ENCODE results near the gene ASB6.

The ASB6 gene

DNA sequence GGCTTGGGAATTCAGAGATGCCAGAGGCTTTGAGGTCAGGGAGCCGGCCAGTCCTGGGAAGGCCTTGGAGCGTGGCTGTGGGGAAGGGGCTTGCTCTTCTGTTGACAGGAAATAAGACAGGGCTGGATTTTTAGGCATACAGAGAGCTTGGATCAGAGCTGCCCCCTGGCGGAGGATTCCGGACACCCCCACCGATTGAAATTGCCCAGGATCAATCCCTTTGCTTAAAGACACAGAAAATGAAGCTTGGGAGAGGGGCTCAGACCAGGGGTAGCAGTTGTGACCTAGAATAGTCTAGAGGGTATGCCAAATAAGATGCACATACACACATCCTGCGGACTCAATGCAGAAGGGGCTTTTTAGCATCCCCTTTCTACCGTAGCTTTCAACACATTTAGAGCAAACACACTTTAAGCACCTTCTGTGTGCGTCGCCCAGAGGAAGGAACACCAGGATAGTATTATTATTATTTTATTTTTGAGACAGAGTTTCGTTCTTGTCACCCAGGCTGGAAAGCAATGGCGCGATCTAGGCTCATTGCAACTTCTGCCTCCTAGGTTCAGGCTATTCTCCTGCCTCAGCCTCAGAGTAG is 17.7 kb downstream of the ASB6 start:
- no peak for DNase-seq

DNA sequence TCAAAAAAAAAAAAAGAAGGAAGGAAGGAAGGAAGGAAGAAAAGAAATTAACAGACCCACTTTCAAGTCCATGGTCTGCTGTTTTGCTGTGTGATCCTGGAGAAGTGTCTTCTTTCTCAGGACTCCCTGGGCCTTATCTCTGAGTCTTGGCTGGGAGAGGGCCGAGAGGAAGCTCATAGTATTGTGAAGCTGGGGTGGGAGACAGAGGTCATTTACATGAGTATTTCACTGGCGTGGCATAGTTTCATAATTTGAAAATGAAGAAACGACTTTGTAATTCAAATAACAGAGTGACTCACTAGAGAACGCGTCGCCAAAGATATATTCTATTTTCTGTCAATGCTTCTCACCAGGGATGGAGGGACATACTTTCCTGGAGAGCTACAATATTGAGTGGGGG is 18.6 kb downstream of the ASB6 start:
- no peak for DNase-seq

DNA sequence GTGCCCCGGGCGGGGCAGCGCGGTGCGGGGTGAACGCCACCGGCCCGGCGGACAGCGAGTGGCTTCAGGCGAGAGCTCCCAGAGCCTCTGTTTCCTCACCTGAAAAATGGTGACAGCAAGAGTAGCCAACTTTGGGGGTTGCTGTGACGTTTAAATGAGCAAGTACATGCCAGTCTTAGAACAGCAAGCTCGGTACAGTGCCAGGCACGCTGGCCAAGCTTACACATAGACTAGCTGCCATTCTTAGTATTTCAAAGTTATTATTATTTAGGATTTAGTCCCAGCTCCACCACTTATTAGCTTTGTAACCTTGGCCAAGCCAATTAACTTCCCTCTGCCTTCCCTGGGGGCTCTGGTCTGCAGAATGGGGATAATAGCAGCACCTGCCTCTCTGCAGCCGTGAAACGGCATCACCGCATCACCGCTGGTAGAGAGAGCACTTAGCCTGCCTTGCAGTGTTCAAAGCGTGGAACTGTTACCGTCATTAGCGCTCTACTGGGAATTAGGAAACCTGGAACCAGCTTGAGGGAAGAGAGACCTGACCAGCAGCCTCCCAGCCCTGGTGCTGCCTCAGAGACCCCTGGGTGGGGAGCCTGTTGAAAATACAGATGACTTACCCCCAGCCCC is 21.2 kb downstream of the ASB6 start, which contains the start of gene C9orf50:
C9orf50 (minus strand) TSS at position 433 of the 627 bp plus-strand sequence. CDS start 527 bp downstream, outside the sequence.
- no peak for DNase-seq

DNA sequence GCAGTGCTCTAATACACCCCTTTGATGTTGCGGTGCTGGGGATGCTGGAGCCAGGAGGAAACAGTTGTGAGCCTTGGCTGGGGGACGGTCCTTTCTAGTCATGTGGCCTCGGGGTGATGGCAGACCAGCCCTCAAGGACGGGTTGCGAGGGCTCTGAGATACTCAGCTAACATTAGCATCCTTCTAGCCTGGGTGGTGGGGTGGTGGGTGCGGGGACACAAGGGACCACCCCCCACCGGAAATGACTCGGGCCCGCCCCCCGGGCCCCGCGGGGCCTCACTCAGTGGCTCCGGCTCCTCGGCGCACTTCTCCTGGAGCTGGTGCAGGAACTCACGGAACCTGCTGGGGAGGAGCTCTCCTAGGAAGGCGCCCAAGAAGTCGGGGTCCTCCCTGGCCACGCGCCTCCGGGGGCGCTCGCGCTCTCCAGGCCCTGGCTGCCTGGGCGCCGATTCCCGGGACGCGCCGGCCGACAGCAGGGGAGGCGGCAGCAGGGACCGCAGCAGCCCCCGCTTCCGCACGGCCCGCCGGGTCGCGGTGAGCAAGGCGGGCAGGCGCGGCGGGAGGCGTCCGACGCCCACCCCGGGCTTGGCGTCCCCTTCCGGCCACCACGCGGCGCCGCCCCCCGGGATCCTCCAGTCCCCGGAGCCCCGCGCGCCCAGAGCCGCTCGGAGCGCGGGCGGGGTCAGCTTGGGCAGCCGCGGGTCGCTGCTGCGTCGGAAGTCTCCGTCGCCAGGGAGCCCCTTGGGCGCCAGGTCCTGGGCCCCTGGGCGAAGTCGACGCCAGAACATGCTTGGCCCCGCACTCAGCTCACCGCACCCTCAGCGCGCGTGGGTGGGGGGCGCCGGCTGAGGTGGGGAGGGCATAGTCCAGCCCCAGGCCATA is 21.9 kb downstream of the ASB6 start:
- no peak for DNase-seq

DNA sequence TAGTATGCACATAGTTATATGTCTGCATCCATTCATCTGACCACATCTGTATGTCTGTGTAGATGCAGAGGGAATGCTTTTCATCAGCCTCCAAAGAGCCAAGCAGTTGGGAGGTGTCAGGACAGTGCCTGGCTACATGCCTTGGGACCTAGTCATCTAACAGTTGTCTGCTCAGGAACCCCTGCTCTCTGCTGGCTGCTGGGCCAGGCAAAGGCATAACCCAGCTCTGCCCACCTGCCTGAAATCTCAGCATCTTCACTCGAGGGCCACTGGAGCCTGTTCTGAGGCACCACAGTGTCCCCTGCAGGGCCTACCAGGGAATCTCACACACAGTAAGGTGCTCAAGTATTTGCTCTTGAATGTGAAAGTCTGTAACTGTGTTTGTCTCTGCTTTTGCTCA is 24.8 kb downstream of the ASB6 start:
- no peak for DNase-seq

DNA sequence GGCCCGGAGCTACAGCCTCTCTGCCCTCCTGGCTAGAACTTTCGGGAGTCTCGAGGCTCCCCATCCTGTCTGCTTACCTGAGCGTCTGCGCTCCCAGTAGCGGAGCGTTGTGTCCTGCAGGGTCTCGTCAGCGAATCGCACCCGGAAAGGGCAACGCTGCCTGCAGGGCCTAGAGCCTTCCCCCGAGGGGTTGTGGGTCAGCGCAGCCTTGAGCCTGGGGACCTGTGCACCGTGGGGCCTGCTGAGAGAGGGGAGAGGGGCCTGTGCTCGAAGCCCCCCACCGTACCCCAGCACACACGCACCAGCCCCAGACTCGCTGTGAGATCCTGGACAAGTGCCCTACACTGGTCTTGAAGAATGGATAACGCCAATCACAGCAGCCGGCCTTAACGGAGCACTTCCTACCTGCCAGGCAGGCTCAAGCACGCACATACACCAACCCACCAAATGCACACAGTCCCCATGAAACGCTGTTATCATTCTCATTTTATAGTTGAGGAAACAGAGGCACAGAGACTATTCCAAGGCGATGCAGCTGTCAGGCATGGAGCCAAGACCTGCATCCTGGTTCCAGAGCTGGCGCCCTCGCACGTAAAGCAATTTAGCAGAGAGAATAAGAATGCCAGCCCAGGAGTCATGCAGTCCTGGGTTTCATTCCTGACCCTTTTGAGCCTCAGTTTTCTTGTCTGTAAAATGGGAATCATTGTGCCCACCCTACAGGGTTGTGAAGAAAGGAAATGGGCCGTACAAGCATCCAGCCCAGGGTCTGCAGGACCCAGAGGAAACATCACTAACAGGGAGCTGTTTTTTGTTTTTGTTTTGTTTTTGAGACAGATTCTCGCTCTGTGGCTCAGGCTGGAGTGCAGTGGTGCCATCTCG is 26.3 kb downstream of the ASB6 start:
- DNase-seq, result no peak

DNA sequence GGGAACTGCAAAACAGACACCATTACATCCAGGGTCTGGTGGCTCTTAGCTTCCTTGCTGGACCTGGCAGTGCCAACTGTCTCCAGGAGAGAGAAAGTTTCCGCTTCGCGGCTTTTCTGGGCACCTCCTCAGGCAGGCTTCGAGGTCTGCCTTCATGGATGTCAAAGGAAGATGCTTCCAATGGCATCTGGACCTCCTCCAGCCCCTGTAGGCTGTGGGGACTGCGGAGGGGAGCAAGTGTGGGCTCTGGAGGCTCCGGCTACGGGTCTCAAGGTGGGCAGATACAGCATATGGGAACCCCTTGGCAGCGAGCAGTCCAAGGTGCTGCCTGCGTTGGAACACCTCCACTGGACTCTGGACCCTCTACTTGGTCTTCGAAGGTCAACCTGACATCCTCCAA is 27.0 kb downstream of the ASB6 start:
- DNase-seq, result no peak

DNA sequence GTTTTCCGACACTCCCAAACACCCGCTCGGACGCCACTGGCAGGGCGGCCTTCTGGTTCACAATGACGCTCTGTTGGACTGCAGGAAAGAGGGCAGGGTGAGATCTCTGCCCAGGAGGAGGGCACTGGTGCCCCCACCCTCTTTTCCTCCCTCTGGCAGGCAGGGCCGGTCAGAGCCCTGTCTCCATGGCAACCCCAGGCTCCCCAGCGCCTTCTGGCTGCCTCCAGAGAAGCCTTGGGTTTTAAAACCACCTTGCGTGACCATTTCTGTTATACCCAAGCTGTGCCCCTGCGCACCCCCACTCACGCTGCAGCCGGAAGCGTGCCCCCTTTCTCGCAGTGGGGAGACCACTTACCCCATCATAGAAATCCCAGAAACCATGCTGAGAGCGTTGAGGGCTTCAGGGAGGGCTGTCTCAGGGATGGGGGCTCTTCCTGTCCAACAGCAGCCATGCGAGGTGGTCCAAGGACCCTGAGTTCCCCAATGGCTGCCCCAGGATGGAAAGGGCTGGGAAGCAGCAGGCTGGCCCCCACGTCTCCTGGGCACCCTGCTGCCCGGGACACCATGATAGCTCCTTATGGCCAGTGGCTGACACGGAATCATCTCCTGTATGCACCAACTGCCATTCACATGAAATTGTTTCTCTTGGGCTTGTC is 28.3 kb downstream of the ASB6 start:
- peak; percentile 61 for DNase-seq

DNA sequence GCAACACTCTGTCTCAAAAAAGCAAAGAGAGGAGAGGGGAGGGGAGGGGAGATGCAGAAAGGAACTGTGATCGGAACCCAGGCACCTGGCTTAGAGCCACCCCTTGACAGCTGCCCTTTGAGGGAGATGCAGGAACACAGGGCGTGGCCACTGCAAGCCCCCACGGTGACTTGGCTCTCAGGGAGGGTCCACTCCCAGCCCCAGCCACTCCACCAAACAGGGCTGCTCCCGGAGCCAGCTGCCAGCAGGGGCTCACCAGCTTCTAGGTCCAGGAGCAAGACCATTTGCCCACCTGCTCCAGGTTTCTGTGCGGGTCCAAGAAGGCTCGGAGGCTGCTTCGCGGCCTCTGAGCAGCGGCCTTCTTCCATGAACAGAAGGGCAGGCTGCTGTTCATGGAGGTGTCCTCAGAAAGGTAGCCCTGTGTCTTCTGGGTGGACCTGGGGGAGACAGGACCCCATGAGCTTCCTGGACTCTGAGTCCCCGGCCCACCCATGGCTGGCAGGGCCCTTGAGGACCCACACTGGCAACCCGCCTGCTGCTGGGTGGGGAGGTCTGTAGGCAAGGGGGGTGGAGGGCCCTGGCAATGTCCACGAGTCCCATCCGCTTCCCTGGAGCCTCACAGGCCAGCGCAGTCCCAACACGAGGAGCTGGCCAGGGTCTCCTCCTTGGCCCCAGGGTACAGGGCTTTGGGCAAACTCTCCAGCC is 29.0 kb downstream of the ASB6 start:
- no peak for DNase-seq

DNA sequence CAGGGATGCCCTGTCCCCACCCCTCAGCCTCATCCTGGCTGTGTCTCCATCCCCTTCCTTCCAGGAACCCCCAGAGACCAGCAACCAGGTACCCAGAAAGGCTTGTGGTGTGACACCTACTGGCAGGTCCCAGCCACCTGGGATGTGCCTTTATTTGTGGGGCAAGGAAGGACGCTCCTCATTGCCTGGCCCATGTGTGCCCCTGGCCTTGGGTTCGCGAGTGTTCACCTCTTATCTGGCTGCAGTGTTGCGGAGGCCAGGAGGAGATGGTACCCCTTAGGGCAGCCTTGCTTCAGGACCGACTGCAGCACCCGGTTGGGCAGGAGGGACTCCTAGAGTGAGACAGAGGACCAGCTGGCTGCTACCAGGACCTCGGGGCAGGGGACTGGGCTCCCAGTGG is 29.8 kb downstream of the ASB6 start:
- no peak for DNase-seq

DNA sequence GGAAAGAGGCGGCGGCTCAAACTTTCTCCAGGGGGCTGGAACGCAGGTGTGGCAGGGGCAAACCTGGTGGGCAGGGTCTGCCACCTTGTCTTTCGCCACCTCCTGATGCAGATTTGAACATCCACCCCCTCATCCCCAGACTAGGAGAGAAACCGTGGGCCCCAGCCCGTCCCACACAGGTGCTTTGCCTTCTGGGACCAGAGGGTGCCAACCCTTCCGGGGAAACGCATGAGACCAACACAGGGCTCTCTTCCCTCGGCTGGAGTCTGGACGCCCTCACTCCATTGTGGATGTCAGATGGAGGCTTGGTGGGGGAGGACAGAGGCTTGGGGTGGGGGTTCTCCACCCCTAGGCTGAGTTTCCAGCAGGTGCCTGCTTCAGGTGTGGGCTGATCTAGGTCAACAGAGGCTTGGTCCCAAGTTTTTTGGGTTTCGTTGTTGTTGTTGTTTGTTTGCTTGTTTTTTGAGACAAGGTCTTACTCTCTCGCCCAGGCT is 30.6 kb downstream of the ASB6 start:
- no peak for DNase-seq

DNA sequence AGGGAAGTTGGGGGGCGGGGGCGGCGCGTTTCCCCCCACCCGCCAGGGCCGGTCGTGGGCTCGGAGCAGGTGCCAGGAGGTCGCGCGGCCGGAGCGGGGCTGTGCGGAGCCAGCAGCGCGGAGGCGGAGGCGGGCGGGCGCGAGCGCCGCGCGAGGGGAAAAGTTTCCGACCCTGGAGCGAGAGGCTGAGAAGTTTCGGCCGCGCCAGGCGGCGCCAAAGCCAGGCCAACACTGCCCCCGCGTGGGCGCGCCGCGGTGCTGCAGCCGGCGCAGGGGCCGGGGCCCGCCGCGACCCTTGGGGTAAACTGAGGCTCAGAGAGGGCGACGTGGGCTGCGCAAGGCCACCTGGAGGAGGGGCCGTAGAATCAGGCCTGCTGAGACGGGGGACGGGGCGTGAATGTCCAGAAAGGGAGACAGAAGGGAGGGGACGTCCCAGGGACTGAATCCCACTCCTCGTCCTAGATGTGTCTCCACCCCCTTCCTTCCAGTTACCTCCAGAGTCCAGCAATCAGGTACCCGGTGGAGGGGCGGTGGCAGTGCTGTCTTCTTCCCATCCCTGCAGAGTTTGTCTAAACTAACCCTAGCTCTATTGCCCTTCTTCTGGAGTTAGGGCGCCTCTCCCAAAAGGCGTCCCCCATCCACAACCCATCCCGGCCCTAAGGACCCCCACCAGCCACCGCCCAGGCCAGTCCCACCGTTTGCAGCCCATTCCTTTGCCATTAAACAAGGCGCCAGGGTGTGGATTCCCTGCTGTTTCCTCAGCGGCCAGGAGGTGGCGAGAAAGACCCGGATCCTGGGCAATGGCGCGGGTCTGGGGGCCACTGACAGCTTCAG is 31.3 kb downstream of the ASB6 start:
- peak; percentile 19 for DNase-seq

DNA sequence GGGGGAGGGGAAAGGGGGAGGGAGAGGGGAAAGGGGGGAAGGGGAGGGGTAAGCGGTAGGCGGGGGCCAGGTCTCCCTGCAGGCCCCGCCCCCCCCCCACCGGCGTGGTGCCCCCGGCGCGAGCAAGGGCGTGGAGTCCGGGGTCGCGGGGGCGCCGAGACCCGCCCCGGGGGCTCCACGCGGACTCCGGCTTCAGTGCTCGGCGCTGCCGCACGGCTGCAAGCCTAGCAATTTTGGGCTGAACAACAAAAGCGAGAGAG is 31.8 kb downstream of the ASB6 start:
- DNase-seq, result no peak

DNA sequence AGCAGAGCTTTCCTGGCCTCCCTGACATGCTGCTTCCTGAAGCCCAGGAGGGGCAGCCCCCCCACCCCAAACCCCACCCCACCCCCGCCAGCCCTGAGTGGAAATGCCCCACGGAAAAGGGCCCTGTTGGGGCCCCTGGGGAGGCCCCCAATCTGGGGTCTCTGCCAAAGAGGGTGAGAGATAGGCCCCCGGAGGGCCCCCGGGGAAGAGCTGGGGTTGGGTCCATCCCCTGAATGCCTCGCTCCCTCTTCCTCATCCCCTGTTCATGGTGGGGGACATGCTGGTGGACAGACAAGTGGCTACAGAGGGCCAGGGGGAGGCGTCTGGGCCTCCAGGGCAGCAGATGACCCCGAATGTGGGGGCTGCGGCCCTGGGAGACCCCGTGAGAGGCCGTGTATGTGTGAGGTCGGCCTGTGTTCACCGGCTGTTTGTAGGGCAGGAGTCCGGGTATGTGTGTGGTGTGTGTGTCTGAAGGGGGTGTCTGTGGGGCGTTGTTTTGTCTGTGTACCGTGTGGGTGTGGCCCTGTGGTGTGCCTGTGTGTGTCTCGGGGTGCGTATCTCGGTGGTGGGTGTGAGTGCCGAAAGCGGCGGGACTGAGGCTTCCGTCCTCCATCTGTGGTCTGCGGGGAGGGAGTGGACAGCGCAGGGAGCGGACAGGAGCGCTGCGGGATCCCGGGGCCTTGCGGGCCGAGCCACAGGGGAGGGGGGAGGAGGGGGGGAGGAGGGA is 32.3 kb downstream of the ASB6 start:
- DNase-seq, result no peak

DNA sequence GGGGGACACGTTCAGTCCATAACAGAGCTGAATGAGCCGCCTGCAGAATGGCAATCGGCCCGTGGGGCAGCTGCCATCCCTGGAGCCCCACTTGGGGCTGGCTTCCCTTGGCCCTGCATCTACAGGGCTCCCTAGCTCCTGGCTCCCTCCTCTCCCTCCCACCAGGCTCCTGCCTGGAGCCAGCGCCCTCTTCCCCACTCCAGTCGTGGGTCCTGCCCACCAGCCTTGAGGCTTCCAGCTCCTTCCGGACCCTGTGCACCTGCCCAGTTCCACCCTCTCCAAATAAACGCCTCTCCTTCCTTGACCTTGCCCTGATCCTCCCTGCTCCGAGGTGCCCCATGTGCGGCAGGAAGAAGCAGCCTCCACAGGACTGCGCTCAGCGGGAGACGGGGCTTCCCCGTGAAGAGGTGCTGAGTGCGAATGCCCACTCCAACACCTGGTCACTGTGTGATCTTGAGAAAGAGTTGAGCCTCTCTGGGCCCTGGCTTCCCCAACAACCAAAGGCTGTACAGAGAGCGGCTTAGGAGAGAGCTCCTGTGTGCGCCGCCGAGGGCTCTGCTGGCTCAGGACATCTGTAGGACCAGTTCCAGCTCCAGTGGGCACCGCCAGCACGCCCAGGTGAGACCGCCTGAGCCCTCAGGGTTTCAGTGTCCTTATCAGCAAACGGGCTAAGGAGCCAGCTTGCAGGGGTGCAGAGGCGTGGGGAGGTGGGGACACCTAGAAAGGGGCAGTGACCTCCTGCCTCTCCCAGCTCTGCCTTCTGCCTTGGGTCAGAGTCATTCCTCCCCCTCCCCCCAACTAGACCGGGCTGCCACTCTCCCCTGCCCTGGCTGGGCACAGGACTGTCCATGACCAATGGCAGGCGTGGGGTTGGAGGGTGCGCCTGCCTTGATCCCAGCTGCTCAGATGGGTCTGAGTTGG is 33.1 kb downstream of the ASB6 start:
- no peak for DNase-seq

DNA sequence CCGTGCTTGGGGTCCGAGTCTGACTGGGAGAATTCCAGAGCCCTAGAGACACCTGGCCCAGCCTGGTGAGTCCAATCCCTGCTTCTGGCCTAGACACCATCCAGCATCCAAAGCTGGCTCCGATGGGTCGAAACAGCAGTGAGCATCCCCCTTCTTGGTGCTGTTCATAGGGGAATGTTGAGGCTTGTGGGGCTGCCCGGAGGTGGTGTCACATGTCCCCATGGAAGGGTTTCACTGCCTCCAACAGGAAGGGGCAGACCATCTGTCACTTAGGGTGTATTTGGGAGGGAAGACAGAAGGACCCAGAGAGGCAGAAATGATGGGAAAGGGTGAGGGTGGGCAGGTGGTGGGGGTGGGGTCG is 34.9 kb downstream of the ASB6 start:
- no peak for DNase-seq

DNA sequence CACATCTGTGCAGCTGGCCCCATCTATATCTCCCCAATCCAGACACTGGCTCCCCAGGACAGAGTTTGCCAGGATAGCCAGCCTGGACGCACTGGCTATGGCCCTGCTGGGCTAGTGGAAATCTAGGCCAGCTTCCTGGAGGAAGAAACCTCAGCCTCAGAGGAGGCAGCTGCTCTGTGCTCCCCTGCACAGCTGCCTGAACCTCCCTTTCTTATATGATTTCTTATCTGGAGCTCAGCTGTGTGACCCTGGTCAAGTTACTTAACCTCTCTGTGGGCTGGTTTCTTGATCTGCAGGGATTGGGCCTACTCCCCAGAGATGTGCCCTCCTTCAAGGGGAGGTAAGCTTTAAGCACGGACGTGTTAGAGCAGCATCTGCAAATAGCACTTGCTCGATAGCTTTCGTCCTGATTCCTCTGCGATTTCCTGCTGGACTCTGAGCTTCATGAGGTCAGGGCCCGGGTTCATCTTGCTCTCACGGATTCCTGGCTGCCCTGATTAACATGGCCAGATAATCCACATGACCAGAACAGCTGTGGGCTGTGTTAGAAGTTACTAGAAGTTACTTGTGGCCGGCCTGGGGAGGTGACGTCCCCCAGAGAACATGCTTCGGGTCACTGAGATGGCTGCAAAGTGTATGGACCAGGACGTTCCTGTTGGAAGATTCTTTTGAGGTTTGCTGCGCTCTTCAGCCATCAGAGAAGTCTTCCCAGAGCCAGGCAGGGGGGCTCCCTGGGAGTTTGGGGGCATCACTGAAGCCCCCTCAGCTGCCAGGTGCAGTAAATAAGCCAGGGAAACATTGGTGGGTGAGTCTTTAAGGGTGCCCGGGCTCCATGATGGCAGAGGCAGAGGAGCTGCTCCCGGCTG is 35.6 kb downstream of the ASB6 start:
- DNase-seq, result no peak

DNA sequence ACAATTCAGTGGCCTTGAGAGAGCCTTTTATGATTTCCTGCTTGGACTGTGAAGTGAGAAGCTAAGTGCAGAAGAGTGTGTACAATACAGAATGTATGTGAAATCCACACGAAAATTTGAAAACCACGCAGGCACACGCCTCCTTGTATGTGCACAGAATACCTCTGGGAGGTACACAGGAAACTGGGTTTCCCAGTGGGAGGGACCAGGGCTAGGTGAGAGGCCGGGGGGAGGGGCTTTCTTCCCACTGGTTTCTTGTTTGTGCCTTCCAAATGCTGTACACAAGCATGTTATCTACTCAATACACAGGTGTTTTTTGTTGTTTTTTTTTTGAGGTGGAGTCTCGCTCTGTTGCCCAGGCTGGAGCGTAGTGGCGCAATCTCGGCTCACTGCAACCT is 37.2 kb downstream of the ASB6 start:
- DNase-seq, result no peak

Measured in DMS79 (cell line).